Measurements from ENCODE around the gene HYAL3. TPM values are rescaled to one million over a fixed set of nuclear protein-coding genes. Genes with fewer than 3 reads are reported as not detected.

The HYAL3 gene
- total RNA-seq, 2 donors from 2014 or later, result 0.74 to 3.5 TPM

GRCh38 chr3:50333744-50334328 lies 34.6 kb upstream of the HYAL3 start:
- Histone ChIP-seq H3K4me1 (peaks cover 0 to 65% of the 10 kb centered on the region in 2 donors), H3K4me3 (peak overlapping the region; percentile 10 to 90), H3K9me3 (no peaks in the 10 kb centered on the region), H3K27ac (peak overlapping the region; percentile 99), H3K36me3 (peaks cover 39% of the 10 kb centered on the region), H3K27me3 (no peaks in the 10 kb centered on the region)
- DNase-seq (ENCODE audit: low spot score), result peak; percentile 93
- TF ChIP-seq, protein P1, sequence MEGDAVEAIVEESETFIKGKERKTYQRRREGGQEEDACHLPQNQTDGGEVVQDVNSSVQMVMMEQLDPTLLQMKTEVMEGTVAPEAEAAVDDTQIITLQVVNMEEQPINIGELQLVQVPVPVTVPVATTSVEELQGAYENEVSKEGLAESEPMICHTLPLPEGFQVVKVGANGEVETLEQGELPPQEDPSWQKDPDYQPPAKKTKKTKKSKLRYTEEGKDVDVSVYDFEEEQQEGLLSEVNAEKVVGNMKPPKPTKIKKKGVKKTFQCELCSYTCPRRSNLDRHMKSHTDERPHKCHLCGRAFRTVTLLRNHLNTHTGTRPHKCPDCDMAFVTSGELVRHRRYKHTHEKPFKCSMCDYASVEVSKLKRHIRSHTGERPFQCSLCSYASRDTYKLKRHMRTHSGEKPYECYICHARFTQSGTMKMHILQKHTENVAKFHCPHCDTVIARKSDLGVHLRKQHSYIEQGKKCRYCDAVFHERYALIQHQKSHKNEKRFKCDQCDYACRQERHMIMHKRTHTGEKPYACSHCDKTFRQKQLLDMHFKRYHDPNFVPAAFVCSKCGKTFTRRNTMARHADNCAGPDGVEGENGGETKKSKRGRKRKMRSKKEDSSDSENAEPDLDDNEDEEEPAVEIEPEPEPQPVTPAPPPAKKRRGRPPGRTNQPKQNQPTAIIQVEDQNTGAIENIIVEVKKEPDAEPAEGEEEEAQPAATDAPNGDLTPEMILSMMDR (IDR thresholded peaks at IDR 0.05), result no peak

- TF ChIP-seq, protein P1 (IDR thresholded peaks at IDR 0.05), result no peak
- Histone ChIP-seq H3K4me3 (no peak overlapping the region), H3K4me1 (peaks cover 0 to 70% of the 10 kb centered on the region in 2 donors), H3K27ac (peak overlapping the region in 1 of 2 donors; percentile 3), H3K36me3 (peaks cover 39% of the 10 kb centered on the region), H3K9me3 (no peaks in the 10 kb centered on the region), H3K27me3 (no peaks in the 10 kb centered on the region)
- no peak for DNase-seq (ENCODE audit: low spot score)
These were observed 32.2 kb upstream of the HYAL3 start for GRCh38 chr3:50331364-50331907.

DNA sequence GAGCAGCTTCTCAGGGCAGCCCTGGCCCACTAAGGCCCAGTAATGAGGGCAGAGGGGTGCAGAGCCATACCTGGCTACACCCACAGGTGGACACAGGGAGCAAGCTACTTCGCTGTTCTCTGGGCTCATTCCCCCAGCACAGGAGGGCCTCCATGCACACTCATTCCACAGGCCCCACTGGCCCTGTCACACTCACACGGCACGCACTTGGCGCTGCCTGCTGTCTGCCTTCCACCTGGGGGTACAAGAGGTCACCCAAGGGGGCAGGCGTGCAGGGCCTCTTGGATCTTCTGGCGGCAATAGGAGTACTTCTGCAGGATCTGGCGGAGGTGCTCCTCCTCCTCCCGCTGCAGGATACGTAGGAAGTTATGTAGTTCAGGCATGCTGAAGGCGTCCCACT lies 31.1 kb upstream of the HYAL3 start:
- no peaks in the 10 kb centered on the region for H3K27me3 ChIP-seq
- TF ChIP-seq, protein P1 (IDR thresholded peaks at IDR 0.05), result no peak
- no peak overlapping the region for H3K4me3 ChIP-seq
- peaks cover 0 to 62% of the 10 kb centered on the region in 2 donors for H3K4me1 ChIP-seq
- H3K27ac ChIP-seq, result no peak overlapping the region
- no peak for DNase-seq (ENCODE audit: low spot score)
- H3K36me3 ChIP-seq, result peaks cover 47% of the 10 kb centered on the region
- no peaks in the 10 kb centered on the region for H3K9me3 ChIP-seq

GRCh38 chr3:50327943-50328691 lies 28.9 kb upstream of the HYAL3 start, which contains the start of gene TUSC2:
Gene TUSC2 (minus strand): TSS chr3:50328223. CDS start chr3:50328099, 124 bp downstream.
- Histone ChIP-seq H3K36me3 (peaks cover 47% of the 10 kb centered on the region), H3K4me1 (peaks cover 0 to 63% of the 10 kb centered on the region in 2 donors), H3K9me3 (no peaks in the 10 kb centered on the region), H3K4me3 (peak within 1 kb of the TSS; percentile 92 to 100), H3K27ac (peak within 1 kb of the TSS; percentile 85 to 91), H3K27me3 (no peaks in the 10 kb centered on the region)
- DNase-seq (ENCODE audit: low spot score), result peak; percentile 98
- TF ChIP-seq, protein P1 (IDR thresholded peaks at IDR 0.05), result no peak

DNA sequence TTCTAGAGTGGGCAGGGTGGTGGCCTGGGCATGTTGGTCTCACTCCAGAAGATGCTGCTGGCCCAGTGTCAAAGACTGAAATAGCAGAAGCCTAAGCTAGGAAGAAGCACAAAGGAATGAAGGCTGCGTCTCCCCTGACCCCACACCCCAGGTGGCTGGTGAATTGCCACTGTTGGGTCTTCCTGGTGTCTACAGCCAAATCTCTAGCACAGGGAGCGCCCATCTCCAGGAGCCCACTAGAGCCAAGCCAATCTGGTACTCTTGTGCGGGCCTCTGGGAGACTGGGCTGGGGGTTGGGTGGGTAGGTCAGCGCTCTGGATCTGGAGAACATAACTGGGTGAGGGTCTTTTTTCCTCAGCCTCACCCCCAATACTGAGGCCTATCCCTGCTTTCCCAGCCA lies 27.9 kb upstream of the HYAL3 start:
- H3K27ac ChIP-seq, result peak overlapping the region in 1 of 2 donors; percentile 91
- peaks cover 0 to 63% of the 10 kb centered on the region in 2 donors for H3K4me1 ChIP-seq
- H3K9me3 ChIP-seq, result no peaks in the 10 kb centered on the region
- no peak for DNase-seq (ENCODE audit: low spot score)
- peaks cover 39% of the 10 kb centered on the region for H3K36me3 ChIP-seq
- H3K27me3 ChIP-seq, result no peaks in the 10 kb centered on the region
- TF ChIP-seq, protein P1 (IDR thresholded peaks at IDR 0.05), result no peak
- H3K4me3 ChIP-seq, result peak overlapping the region; percentile 92 to 100

All from right atrium auricular region (tissue), 2 donors.